Raji (cell line): ENCODE measurements around the gene ACADS.

Source experiments
- POLR2A ChIP-seq: IDR thresholded peaks from 2 replicates; pipeline ENCODE4 v1.6.1; 2011; ENCODE audit warnings: low read depth, low read length, control low read depth; ENCODE audit not compliant: insufficient read depth

ACADS gene

DNA sequence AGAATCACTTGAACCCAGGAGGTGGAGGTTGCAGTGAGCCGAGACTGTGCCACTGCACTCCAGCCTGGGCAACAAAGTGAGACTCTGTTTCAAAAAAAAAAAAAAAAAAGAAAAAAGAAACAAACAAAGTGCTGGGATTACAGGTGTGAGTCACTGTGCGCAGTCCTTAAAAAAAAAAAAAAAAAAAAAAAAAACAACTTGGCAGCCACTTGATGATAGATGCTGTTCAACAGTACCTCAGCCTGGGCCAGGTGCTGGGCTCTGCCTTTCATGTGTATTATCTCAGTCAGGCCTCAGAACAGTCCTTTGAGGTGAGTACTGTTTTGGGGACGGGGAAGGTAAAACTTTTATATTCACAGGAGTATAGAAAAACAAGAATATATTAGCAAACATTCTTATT, 9.6 kb downstream of the ACADS start:
- no peak for TF ChIP-seq POLR2A

DNA sequence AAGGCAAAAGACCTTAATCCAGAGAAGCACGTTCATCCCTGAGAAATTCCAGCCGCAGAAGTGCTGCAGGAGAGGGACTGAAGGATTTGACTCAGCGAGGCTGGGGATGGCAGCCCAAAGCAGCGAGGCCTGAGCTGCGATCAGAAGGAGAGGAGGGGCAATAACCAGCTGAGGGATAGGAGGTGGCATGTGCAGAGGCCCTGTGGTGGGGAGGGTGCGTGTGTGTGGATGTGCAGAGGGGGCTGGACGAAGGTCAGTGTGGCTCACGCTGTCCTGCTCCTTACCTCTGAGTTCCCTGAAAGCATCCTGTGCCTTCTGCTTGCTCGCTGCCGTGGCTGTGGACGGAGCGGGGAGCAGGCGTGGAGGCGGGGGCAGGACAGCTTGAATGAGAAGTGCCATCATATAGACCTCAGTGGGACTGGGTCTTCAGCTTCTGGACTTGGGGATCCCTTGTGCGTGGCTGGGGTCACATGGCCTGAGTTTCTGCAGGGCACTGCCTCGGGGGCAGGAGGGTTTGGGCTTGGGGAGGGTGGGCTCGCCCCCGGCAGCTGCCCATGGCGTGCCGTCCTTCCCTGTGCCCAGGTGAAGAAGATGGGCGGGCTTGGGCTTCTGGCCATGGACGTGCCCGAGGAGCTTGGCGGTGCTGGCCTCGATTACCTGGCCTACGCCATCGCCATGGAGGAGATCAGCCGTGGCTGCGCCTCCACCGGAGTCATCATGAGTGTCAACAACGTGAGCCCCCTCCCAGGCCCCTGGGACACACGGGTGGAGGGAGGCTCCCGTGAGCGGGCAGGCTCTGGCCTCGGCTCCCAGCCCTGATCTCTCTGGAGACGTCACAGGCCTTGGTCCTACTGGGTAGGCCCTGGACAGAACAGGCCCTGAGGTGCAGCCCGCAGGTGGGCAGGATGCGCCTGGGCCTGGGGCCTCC, 11.0 kb downstream of the ACADS start:
- no peak for TF ChIP-seq POLR2A

DNA sequence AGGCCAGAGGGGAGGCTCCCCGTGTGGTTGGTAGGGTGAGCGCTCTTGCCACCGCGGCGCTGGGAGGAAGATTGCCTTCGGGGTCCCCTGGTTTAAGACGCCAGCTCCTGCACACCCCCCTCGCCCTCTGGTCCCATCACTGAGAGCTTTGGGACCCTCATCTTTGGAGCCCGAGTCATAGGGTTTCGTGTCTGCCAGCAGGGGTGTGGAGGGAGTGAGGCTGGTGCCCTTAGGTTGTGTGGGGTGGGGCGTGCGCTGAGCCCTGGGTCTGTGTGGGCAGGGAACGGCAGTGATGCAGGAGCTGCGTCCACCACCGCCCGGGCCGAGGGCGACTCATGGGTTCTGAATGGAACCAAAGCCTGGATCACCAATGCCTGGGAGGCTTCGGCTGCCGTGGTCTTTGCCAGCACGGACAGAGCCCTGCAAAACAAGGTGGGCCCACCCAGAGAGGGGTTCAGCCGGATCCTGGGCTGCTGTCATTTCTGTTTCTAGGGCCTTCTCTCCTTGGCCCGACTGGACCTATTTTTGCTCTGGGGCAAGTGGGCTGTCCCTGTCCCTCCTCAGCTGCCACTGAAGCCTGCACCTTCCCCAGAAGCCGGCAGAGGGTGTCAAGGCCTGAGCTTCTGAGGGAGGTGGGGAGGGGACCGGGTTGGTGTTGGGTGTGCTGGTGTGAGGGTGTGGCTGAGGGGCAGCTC, 12.1 kb downstream of the ACADS start:
- TF ChIP-seq POLR2A, result no peak

DNA sequence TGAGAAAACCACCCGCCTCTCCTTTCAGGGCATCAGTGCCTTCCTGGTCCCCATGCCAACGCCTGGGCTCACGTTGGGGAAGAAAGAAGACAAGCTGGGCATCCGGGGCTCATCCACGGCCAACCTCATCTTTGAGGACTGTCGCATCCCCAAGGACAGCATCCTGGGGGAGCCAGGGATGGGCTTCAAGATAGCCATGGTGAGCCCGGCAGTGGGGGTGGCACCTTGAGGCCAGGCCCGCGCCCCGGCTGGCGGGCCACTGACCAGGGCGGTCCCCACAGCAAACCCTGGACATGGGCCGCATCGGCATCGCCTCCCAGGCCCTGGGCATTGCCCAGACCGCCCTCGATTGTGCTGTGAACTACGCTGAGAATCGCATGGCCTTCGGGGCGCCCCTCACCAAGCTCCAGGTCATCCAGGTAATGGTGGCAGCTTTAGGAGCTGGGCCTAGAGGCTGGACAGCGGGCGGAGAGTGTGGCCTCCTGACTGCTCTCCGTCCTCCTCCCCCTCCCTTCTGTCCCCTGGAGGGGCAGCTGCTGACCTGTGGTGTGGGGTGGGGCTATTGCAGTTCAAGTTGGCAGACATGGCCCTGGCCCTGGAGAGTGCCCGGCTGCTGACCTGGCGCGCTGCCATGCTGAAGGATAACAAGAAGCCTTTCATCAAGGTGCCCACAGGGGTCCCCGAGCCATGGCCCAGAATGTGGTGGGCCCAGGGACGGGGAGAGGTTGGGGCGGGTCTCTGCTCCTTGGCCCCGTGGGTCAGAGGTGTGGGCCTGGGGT, 12.8 kb downstream of the ACADS start:
- TF ChIP-seq POLR2A, result no peak

DNA sequence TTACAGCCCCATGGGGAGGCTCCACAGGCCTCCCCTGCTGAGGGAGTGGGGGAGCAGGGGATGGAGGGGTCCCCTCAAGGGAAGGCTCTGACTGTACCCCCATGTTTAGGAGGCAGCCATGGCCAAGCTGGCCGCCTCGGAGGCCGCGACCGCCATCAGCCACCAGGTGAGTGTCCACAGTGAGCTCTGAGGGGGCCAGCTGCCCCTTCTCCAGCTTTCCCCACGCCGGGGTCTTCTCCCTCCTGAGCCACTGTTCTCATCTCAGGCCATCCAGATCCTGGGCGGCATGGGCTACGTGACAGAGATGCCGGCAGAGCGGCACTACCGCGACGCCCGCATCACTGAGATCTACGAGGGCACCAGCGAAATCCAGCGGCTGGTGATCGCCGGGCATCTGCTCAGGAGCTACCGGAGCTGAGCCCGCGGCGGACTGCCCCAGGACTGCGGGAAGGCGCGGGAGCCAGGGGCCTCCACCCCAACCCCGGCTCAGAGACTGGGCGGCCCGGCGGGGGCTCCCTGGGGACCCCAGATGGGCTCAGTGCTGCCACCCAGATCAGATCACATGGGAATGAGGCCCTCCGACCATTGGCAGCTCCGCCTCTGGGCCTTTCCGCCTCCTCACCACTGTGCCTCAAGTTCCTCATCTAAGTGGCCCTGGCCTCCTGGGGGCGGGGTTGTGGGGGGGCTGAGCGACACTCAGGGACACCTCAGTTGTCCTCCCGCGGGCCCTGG, 13.6 kb downstream of the ACADS start:
- TF ChIP-seq POLR2A, result no peak

DNA sequence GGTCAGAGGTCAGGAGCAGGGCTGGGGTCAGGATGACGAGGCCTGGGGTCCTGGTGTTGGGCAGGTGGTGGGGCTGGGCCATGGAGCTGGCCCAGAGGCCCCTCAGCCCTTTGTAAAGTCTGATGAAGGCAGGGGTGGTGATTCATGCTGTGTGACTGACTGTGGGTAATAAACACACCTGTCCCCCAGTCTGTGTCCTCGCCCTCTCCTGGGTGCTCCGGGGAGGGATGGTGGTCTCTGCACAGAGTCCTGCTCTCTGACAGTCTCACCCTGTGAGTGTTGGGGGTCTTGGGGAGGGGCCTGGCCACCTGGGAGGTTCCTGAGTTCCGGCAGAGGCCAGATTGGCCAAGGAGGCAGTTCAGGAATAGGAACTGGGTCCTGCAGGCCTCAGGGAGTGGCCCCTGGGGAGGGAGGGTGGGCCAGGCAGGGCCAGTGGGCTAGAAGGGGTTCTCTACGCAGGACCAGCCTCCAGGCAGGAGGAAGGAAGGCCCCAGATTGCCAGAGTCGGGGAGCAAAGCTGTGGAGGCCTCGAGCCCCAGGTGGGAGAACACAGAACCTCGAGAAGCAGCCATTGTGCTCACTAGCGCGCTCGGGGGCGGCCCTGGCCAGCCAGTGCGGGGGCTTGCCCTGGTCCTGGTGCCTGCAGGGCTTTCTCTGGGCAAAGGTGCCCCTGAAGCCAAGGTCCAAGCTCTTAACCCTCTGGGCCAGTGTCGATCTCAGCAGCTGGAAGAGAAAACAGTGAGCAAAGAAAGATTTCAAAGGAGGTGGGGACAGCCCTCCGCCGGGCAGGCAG, 14.4 kb downstream of the ACADS start:
- no peak for TF ChIP-seq POLR2A

DNA sequence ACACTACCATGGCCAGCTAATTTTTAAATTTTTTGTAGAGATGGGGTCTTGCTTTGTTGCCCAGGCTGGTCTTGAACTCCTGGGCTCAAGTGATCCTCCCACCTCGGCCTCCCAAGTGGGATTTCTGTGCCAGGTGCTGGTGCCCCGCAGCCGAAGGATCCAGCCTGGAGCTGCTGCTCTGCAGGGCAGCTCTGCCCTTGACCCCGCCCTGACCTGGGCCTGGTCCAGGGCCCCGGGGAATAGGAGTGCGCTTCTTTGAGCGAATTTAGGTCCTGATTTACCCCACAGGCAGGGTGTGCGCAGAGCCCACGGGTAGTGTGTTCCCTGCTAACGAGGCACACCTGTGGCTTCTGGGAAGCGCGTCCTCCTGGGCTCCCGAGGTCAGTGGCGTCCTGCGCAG, 15.2 kb downstream of the ACADS start:
- TF ChIP-seq POLR2A, result no peak

DNA sequence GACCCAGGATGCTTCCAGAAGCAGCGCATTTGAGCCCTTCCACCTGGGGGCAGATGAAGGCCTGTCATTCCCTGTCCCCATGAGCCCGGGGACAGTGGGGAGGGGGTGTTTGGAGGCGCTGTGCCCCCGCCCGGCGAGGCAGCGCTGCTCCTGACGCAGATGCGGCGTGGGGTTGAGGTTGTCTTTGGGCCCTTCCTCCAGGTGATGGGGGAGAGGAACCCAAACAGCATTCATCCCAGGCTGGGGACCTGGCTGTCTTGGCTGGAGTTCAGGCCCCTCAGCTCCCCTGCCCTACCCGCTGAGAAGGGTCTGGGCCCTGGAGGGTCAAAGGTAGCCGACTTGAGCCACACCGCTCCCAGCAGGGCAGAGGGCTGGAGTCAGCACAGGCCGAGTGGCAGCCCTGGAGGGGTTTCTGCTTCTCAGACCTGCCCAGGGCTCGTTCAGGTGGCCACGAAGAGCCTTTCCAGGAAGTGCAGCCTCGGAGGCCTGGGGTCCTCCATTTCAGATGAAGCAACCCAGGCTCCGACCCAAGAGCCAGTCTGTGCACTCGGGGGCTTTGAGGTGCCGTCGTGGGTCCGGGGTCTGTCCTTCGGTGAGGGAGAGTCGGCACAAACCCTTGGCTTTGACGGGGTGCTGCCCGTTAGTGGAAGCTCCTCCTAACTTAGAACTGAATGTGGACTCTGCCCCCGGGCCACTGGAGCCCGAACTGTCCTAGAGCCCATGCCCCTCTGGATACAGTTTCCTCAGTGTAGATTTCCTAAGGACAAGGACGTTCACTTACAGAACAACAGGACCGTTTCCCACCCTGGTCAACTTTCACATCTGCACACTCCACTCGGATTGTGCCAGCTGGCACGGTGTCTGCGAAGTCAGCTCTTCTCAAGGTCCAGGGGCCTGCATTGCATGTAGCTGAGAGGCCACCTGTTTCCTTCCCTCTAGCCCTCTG, 16.1 kb downstream of the ACADS start:
- TF ChIP-seq POLR2A, result no peak

DNA sequence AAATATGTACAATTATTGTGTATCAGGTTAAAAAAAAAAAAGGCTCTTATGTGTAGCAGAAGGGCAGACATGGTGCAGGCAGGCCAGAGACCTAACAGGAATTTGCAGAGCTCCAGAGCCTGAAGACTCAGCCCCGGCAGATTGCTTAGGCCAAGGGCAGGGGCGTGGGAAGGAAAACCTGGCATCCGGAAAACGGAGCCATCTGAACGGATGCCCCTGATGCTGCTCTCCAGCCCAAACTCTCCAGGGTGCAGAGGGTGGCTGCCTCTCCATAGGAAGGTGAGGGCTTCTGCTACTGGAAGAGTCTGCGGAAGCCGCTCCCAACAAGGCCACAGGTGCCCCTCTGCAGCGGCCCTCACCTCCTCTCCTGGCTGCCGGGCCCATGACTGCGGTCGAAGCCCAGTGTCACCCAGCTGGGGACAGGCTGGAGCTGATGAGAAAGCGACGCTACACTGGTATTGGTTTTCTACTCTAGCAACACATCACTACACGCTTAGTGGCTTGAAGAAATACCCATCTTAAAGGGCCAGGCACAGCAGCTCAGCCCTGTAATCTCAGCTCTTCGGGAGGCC, 19.4 kb downstream of the ACADS start:
- TF ChIP-seq POLR2A, result no peak

DNA sequence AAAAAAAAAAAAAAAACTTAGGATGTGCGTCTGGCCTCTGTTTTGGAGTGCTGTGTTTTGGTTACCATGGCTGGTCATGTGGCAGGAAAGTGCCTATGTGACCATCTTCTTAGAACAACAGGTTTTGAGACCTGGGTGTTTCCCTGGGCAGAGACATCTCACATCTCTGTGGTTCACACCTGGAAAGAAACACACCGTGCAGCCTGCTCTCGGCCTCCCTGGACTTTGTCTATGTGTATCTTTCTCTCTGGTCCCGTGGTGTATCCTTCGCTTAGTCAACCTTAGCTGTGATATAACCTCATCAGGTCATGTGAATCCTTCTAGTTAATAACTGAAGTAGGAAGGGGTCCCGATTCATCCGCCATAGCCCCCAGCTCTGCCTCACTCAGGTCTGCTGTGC, 22.6 kb downstream of the ACADS start:
- no peak for TF ChIP-seq POLR2A

DNA sequence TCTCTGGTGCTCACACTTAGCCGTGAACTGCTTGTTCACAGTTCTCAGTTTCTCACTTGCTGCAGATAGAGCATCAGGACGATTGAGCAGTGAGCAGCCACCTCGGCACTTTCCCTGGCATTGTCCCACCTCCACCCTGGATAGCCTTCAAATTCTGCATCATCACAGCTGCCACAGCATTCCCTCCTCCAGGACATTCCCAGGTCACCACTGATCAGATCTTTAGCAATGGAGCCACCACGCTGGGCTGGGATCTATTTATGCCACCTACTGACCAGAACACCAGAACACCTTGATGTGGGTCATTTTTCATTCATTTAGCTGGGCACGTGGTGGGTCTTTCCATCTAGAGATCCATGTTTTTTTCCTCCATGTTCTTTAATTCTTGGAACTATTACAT, 23.6 kb downstream of the ACADS start:
- no peak for TF ChIP-seq POLR2A

DNA sequence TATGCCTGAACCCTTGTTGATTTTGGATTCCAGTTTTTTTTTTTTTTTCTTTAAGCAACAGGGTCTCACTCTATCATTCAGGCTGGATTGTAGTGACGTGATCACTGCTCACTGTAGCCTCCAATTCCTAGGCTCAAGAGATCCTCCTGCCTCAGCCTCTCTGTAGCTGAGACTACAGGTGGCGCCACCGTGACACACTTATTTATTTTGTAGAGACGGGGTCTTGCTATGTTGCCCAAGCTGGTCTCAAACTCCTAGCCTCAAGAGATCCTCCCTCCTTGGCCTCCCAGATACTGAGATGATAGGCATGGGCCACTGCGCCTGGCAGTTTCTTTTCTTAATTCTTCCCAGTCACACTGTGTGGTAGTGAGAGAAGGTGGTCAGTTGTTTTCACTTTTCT, 25.2 kb downstream of the ACADS start:
- no peak for TF ChIP-seq POLR2A

DNA sequence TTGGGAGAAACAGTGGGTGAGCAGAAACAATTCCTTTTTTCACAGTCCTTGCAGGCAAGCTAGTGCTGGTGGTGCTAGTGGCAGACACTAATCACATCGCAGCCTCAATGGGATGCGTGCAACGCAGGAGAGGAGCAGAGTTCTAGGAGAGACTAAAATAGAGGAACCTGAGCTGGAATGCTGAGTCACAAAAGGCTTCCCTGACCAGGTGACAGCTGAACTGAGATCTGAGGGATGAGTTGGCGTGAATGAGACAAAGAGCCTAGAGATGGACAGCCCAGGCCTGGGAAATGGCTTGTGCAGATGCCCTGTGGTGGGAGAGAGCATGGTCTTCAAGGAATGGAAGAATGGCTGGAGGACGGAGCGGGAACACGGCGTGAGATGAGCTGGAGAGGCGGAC, 25.8 kb downstream of the ACADS start:
- TF ChIP-seq POLR2A, result no peak

DNA sequence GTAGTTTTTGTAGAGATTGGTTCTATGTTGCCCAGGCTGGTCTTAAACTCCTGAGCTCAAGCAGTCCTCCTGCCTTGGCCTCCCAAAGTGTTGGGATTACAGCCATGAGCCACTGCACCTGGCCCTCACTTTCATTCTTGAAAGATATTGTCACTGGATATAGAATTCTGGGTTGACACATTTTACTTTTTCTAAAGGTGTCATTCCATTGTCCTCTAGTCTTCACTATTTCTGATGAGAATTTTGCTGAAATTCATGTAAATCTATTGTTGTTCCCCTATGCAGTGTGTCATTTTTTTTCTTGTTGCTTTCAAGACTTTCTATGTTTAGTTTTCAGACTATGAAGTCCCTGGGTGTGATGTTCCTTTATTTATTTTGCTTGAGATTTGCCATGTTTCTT, 29.2 kb downstream of the ACADS start:
- TF ChIP-seq POLR2A, result no peak
